DMS 273 (cell line): ENCODE measurements around the gene RNASE8.

Experiments
- DNase-seq: peaks from one replicate; lab custom pipeline; 2025; ENCODE audit not compliant: unreplicated experiment; lab: John Stamatoyannopoulos, UW

Gene RNASE8

DNA sequence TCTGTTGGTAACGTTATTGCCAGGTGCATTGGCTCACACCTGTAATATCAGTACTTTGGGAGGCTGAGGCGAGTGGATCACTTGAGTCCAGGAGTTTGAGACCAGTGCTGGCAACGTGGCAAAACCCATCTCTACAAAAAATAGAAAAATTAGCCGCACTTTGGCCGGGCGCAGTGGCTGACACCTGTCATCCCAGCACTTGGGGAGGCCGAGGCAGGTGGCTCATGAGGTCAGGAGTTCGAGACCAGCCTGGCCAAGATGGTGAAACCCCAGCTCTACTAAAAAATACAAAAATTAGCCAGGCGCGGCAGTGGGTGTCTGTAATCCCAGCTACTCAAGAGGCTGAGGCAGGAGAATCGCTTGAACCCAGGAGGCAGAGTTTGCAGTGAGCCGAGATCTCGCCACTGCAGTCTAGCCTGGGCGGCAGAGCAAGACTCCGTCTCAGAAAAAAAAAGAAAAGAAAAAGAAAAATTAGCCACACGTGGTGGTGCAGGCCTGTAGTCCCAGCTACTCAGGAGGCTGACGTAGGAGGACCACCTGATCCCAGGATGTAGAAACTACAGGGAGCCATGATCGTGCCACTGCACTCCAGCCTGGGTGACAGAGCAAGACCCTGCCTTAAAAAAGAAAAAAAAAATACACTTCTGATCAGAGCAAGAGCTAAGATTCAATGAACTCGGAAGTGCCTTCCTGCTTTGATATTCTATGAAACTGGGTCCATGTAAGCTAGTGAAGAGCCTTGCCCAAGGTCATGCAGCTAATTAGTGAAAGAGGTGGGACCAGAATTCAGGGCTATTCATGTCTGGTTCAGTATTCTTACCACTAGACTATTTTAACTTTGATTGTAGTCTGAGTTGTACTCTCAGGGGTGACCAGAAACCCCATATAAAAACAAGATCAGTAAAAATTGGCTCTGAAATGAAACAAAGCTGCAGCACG, 4.2 kb upstream of the RNASE8 start:
- no peak for DNase-seq

DNA sequence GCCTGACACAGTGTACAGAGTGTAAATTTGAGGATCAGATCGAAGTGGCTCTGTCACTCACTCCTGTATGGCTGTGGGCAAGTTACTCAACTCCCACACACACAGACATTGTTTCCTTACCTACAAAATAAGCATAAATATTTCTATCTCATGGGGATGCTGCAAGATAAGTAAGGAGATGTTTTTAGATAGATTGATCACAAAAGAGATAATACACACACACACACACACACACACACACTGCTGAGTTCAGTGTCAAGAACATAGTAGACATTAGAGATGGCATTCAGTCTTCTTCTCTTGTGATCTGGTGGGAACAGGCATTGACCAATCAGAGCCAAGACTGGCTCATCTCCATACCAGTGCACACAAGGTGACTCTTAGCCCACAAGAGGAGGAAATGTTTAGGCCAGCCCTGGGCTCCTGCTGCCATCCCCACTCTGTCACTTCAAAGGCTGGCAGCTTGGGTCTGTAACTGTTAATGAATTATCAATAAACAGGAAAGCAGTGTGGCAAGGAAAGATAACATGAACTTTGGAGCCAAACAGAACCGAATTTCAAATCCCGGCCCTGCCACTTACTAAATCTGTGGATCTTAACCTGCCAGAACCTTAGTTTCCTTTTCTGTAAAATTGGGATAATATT, 3.4 kb upstream of the RNASE8 start:
- peak; percentile 8 for DNase-seq

GRCh38 chr14:21054768-21055145, 2.9 kb upstream of the RNASE8 start:
- DNase-seq = no peak

DNA sequence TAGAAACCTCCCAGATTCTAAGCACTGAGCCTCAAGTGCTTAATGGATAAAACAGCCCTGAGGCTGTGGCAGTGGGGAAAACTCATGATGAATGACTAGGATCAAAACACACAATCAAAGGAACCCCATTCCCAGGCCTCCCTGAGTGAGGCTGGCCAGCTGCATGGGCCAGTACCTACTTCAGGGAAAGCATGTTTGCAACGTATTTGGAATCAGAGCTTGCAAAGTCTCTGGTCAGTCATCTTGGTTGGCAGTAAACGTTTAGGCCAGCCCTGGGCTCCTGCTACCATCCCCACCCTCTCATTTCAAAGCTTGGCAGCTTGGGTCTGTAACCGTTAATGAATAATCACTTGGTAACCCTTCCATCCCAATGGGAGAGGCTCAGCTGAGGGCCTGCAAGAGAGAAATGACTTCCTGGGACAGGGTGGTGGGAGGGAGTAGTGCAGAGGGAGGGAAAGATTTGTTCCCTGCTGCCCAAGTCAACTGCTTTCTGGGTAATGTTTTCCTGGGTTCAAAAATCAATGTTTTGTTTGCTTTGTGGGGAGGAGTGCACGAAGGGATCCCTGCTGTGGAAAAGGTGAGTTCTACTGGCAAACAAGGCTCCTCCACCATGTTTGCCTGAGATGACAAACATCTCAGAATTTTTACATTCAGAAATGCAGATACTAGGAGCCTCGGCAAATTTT, 2.0 kb upstream of the RNASE8 start:
- DNase-seq = no peak

DNA sequence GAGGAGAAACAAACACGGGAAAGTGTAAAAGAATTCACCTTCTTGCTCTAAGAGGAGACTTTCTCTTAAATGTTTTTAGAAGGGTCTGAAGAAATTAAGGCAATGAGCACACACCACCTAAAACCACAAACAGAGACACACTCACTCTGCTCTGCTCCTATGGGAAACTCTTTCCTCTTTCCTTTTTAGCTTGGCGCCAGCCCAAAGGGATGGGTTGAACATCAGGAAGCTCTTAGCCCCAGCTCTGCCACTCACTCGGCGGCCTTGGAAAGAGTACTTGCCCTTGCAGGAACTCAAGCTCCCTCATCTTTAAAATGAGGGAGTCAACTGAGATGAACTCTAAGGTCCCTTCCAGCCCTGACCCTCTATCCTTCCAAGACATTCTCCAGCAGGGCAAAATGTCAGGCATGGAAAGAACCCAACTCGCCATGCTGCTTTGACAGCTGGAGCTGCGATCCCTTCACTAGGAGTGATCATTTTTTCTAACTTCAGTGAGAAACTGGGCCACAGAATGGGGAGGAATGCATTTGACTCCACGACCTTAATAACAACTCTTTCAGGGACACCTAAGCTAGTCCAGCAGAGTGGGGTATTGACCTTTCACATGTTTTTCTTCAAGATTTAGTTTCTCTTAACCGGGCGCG, 980 bp upstream of the RNASE8 start:
- peak; percentile 8 for DNase-seq

DNA sequence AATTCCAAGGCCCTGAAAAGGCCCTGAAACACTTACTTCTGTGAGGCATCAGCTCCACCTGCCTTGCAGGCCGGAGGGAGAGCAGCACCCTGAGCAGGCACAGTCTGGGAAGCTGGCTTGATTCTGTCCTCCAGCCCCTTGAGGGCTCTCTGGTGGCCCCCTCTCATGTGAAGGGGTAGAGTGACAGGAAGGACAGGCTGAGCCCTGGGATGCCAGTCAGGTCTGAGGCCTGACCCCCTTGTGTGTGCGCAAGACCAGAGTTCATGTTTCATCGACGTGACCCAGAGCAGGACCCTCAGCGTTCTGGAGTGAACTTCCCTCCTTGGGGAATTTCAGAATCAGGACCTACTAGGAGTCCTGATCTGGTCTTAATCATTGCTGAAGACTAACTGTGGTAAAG, 1.3 kb downstream of the RNASE8 start:
- no peak for DNase-seq

DNA sequence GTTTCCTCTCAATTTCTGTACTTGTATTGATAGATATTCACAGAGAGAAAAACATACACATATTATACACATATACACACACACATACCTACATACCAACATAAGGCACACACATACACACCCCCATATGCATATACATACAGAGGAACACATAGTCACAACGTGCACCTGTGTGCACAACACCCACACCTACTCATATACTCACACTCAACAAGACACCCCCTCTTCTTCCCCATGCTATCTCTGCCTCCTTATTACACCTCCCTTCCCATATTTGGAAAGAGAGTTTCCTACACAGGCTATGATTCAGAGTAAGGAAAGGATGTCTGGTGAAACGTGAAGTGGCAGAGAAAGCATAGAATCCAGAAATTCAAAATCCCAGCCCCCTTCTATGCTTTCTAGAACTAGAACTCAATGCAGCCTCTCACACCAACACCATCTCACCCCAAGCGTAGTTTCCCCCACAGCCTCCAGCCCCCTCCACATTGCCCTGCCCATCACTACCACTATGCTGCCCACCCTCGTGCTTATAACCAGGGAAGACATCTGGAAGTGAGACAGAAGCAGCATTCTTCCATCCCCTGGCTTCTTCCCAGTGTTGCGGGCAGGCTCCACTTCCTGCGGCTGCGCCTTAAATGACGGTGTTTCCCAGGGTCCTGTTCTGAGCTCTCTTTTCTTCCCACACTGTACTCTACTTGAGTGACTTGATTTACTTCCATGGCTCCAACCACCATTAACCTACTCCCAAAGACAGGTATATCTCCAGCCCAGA, 2.4 kb downstream of the RNASE8 start:
- no peak for DNase-seq

GRCh38 chr14:21060614-21061346, 3.2 kb downstream of the RNASE8 start:
- no peak for DNase-seq

DNA sequence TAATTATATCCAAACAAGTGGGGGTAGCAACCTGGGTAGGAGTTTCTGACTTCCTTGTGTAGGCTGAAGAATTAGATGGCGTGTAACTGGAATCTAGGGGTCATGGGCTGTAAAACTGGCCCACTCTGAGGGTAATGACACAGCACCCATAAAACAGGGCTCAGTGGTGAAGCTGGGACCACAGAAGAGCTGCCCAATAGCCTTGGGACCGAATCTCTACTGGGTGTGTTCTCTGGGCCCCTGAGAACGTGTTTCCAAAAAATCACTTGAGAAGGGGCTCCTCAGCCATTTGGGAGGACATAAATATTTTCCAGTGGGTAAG, 3.7 kb downstream of the RNASE8 start:
- no peak for DNase-seq

GRCh38 chr14:21063479-21063878, 5.9 kb downstream of the RNASE8 start:
- no peak for DNase-seq

GRCh38 chr14:21066882-21067502, 9.4 kb downstream of the RNASE8 start:
- DNase-seq = peak; percentile 62

- peak; percentile 88 for DNase-seq
These were observed 11.1 kb downstream of the RNASE8 start for GRCh38 chr14:21068521-21069387.

DNA sequence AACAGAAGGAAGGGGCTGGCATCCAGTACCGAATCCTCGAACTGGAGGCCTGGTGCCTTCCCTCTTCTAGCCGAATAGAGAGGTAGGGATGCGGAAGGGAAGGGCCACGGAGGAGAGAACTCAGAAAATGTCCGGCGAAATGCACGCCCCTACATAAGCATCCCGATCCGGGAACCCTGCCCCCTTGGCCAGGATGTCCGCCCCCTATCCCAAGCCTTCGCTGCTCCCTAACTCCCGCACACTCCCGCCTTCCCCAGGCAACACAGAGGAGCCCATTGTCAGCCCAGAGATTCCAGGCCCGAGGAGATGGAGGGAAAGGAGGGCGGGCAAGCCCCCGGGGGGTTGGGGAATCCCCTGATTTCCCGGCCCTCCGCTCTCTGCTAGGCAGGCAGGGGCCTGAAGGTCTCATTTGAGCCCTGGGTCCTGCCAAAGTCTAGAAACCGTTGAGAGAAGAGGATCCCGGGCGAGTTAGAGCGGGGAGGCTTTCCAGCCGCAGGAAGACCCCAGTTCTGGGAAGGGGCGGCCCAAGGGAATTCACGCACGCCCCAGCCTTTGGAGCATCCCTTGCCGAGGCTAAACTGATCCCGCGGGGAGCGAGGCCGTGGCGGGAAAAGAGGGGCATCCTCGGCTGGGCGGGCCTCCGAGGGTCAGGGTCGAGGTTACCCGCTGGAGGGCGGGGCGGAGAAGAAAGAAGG, 11.9 kb downstream of the RNASE8 start:
- DNase-seq = peak; percentile 68

DNA sequence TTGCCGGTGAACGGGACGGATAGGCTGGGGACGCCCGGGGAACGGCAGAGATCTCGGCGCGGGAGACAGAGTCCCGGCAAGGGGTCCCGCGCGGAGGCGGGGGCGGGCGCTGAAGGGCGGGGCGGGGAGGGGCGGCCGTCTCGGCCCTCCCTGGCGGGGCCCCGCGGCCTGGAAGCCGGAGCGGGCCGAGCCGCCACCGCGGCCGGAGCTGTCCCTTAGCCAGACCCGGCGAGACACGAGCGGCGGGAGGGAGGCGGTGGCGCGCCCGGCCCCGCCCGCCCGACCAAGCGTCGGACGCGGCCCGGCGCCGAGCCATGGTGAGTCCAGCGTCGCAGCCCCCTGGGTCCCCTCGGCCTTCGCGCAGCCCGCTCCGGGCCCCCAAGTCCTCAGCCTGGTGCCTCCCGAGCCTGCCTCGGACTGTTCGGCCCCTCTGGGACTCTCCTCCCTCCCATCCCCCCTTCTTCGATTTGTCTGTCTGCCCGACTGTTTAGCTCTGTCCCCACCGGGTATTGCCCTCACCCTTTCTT, 12.5 kb downstream of the RNASE8 start, which contains the start of gene ARHGEF40:
Gene ARHGEF40, plus strand, starts transcription at position 222 of the 527 bp plus-strand sequence. Its CDS starts 93 bp downstream, at position 315.
- peak; percentile 67 for DNase-seq

GRCh38 chr14:21070610-21071224, 13.1 kb downstream of the RNASE8 start:
- DNase-seq = peak; percentile 59

DNA sequence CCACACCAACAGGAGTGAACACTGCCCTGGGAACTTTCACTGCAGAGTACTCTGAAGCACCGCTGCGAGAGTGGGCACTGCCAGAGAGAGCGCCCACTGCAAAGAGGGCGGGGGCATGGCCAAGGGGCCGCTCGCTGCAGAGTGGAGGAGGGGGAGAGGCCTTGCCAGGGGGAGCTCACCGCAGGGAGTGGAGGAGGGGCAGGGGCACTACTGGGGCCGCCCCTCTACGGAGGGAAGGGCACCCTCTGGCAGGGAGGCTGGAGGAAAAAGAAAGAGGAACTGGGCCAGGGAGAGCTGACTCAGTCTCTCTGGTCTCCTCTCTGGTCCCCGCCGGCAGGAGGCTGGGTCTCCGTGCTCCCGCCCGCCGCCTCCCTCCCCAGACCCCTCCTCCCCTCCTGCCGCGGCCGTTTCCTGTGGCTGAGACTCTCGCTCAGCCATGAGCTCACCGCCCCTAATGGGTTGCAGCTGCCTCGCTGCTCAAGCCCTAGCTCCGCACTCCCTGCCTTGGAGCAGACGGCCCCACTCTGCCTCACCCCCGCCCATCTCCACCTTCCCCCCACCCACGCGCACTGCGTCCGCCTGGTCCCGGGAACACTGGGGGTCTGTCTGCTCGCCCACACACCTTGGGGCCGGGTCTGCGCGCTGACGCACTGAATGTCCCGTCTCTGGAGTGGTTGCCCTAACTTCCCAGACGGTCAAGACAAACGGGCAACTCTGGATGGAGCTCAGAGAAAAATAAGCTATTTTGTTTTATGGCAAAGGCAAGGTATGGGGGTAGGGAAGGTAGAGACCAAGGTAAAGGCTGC, 13.8 kb downstream of the RNASE8 start:
- DNase-seq = peak; percentile 91
